ENCODE data around the gene LSG1.

DNA sequence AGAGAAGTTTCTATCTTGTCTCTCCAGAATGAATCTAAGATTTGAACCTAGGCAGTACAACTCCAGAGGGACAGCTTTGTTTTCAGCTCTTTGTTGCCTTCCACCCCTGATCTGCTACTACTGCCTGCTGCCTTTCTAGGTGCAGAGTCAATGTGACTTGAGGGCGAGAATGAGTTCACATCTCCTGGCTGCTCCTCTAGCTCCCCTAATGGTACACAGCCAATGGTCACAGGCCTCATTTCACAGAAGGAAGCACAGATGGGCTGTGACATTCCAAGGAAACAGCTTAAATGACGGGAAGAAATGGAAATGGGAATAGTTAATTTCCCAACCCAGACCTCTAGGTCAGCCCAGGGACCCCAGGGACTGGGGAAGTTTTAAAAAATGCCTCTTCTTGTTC is 46.1 kb upstream of the LSG1 start:
- no peak for TF ChIP-seq EZH2 (IDR thresholded peaks at IDR 0.05; ENCODE audit: low read length, missing control alignments)
- TF ChIP-seq, protein P1, sequence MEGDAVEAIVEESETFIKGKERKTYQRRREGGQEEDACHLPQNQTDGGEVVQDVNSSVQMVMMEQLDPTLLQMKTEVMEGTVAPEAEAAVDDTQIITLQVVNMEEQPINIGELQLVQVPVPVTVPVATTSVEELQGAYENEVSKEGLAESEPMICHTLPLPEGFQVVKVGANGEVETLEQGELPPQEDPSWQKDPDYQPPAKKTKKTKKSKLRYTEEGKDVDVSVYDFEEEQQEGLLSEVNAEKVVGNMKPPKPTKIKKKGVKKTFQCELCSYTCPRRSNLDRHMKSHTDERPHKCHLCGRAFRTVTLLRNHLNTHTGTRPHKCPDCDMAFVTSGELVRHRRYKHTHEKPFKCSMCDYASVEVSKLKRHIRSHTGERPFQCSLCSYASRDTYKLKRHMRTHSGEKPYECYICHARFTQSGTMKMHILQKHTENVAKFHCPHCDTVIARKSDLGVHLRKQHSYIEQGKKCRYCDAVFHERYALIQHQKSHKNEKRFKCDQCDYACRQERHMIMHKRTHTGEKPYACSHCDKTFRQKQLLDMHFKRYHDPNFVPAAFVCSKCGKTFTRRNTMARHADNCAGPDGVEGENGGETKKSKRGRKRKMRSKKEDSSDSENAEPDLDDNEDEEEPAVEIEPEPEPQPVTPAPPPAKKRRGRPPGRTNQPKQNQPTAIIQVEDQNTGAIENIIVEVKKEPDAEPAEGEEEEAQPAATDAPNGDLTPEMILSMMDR (conservative IDR thresholded peaks at IDR 0.05 in 1 of 2, IDR thresholded peaks at IDR 0.05 in 1 of 2; ENCODE audit: low read depth in 1 of 2, low read length in 2 of 2): no peak
